SK-N-SH treated with all-trans-retinoic acid at 6 μM for 48 hours (cell line): ENCODE measurements around the gene LHX2.

Source experiments
- ATAC-seq: fragments of 200-7000 bp; cut with Tn5 transposase; 3 replicates; pipeline ENCODE4 v1.9.1; 2020; ENCODE audit warnings: mild to moderate bottlenecking, moderate library complexity
- ARNTL ChIP-seq: fragments of 450-650 bp; formaldehyde crosslinking; IDR thresholded peaks from 2 replicates; pipeline ENCODE4 v1.5.0; 2020; ENCODE audit warnings: low read depth, mild to moderate bottlenecking, moderate library complexity, borderline replicate concordance
- BACH2 ChIP-seq: fragments of 250-450 bp; sonication (Bioruptor Pico); IDR thresholded peaks from 2 replicates; pipeline ENCODE4 v1.9.0; 2021; ENCODE audit warnings: mild to moderate bottlenecking, borderline replicate concordance
- CREB5 ChIP-seq: fragments of 250-450 bp; sonication (Bioruptor Pico); IDR thresholded peaks from 2 replicates; pipeline ENCODE4 v1.5.1; 2020; ENCODE audit warnings: low read depth, mild to moderate bottlenecking, moderate library complexity
- CSDC2 ChIP-seq: fragments of 250-450 bp; sonication (Bioruptor Pico); IDR thresholded peaks from 2 replicates; pipeline ENCODE4 v1.5.0; 2020; ENCODE audit warnings: mild to moderate bottlenecking, moderate library complexity
- CSRNP3 ChIP-seq: fragments of 250-450 bp; sonication (Bioruptor Pico); IDR thresholded peaks from 2 replicates; pipeline ENCODE4 v1.5.1; 2021; ENCODE audit warnings: mild to moderate bottlenecking, moderate library complexity
- ESRRG ChIP-seq: fragments of 250-450 bp; sonication (Bioruptor Pico); IDR thresholded peaks from 2 replicates; pipeline ENCODE4 v1.6.1; 2021; ENCODE audit warnings: mild to moderate bottlenecking
- GLIS3 ChIP-seq: fragments of 250-450 bp; sonication (Bioruptor Pico); IDR thresholded peaks from 2 replicates; pipeline ENCODE4 v1.5.0; 2020; ENCODE audit warnings: mild to moderate bottlenecking, moderate library complexity
- ISL1 ChIP-seq: fragments of 250-450 bp; sonication (Bioruptor Pico); IDR thresholded peaks from 2 replicates; pipeline ENCODE4 v2.1.2; 2022; ENCODE audit warnings: mild to moderate bottlenecking, moderate library complexity
- OSR1 ChIP-seq: fragments of 250-450 bp; sonication (Bioruptor Pico); IDR thresholded peaks from 2 replicates; pipeline ENCODE4 v1.8.0; 2022; ENCODE audit warnings: moderate library complexity, mild to moderate bottlenecking, inconsistent platforms
- PATZ1 ChIP-seq: fragments of 250-450 bp; sonication (Bioruptor Pico); IDR thresholded peaks from 2 replicates; pipeline ENCODE4 v1.8.0; 2020; ENCODE audit warnings: mild to moderate bottlenecking, moderate library complexity, borderline replicate concordance
- PPARA ChIP-seq: fragments of 250-450 bp; sonication (Bioruptor Pico); IDR thresholded peaks from 2 replicates; pipeline ENCODE4 v1.5.0; 2020; ENCODE audit warnings: mild to moderate bottlenecking, borderline replicate concordance
- RARB ChIP-seq: fragments of 250-450 bp; sonication (Bioruptor Pico); IDR thresholded peaks from 2 replicates; pipeline ENCODE4 v1.8.0; 2021; ENCODE audit warnings: mild to moderate bottlenecking, moderate library complexity
- SNAI2 ChIP-seq: fragments of 250-450 bp; sonication (Bioruptor Pico); IDR thresholded peaks from 2 replicates; pipeline ENCODE4 v1.5.0; 2020; ENCODE audit warnings: mild to moderate bottlenecking, moderate library complexity
- TCF4 ChIP-seq: fragments of 250-450 bp; sonication (Bioruptor Pico); IDR thresholded peaks from 2 replicates; pipeline ENCODE4 v1.8.0; 2021; ENCODE audit warnings: mild to moderate bottlenecking, moderate library complexity, borderline replicate concordance
- TOX ChIP-seq: fragments of 250-450 bp; sonication (Bioruptor Pico); IDR thresholded peaks from 2 replicates; pipeline ENCODE4 v1.8.0; 2021; ENCODE audit warnings: mild to moderate bottlenecking, moderate library complexity, borderline replicate concordance
- TSHZ2 ChIP-seq: fragments of 250-450 bp; sonication (Bioruptor Pico); IDR thresholded peaks from 2 replicates; pipeline ENCODE4 v1.5.0; 2020; ENCODE audit warnings: mild to moderate bottlenecking, moderate library complexity
- ZC3H10 ChIP-seq: fragments of 250-450 bp; sonication (Bioruptor Pico); IDR thresholded peaks from 2 replicates; pipeline ENCODE4 v1.5.1; 2021; ENCODE audit warnings: mild to moderate bottlenecking, moderate library complexity
- ZFP3 ChIP-seq: fragments of 250-450 bp; sonication (Bioruptor Pico); IDR thresholded peaks from 2 replicates; pipeline ENCODE4 v1.5.0; 2020; ENCODE audit warnings: mild to moderate bottlenecking, moderate library complexity
- ZFP30 ChIP-seq: fragments of 450-650 bp; formaldehyde crosslinking; IDR thresholded peaks from 2 replicates; pipeline ENCODE4 v1.5.0; 2022; ENCODE audit warnings: mild to moderate bottlenecking, moderate library complexity
- ZNF565 ChIP-seq: fragments of 450-650 bp; formaldehyde crosslinking; conservative IDR thresholded peaks from 2 replicates; pipeline ENCODE4 v1.5.0; 2020; ENCODE audit warnings: low read depth, mild to moderate bottlenecking, moderate library complexity
- ZNF70 ChIP-seq: fragments of 450-650 bp; formaldehyde crosslinking; IDR thresholded peaks from 2 replicates; pipeline ENCODE4 v1.5.0; 2020; ENCODE audit warnings: mild to moderate bottlenecking, moderate library complexity
- ZNF8 ChIP-seq: fragments of 450-650 bp; formaldehyde crosslinking; IDR thresholded peaks from 2 replicates; pipeline ENCODE4 v1.5.0; 2020; ENCODE audit warnings: mild to moderate bottlenecking, moderate library complexity
- TF ChIP-seq, protein P1 (sequence below): fragments of 250-450 bp; sonication (Bioruptor Pico); IDR thresholded peaks from 2 replicates; pipeline ENCODE4 v1.8.0; 2021; ENCODE audit warnings: low read depth, mild to moderate bottlenecking, moderate library complexity, borderline replicate concordance

The LHX2 gene

GRCh38 chr9:124045830-124046177 is 34.2 kb downstream of the LHX2 start:
- ATAC-seq = peak; percentile 6; the same call in 2 of the 3 replicates
- TF ChIP-seq TCF4 (CRISPR knock-in tag) (no peak), PATZ1 (CRISPR knock-in tag) (no peak), ZNF565 (no peak), CREB5 (CRISPR knock-in tag) (no peak), RARB (no peak), TOX (CRISPR knock-in tag) (no peak), TSHZ2 (no peak), BACH2 (CRISPR knock-in tag) (no peak), ISL1 (CRISPR knock-in tag) (no peak), ESRRG (CRISPR knock-in tag) (no peak), OSR1 (no peak), ZFP30 (CRISPR knock-in tag) (no peak), ZNF8 (CRISPR knock-in tag) (no peak), ARNTL (CRISPR knock-in tag) (no peak), PPARA (CRISPR knock-in tag) (no peak), CSRNP3 (no peak), GLIS3 (no peak), ZNF70 (CRISPR knock-in tag) (no peak), SNAI2 (CRISPR knock-in tag) (no peak)
- TF ChIP-seq, protein P1, sequence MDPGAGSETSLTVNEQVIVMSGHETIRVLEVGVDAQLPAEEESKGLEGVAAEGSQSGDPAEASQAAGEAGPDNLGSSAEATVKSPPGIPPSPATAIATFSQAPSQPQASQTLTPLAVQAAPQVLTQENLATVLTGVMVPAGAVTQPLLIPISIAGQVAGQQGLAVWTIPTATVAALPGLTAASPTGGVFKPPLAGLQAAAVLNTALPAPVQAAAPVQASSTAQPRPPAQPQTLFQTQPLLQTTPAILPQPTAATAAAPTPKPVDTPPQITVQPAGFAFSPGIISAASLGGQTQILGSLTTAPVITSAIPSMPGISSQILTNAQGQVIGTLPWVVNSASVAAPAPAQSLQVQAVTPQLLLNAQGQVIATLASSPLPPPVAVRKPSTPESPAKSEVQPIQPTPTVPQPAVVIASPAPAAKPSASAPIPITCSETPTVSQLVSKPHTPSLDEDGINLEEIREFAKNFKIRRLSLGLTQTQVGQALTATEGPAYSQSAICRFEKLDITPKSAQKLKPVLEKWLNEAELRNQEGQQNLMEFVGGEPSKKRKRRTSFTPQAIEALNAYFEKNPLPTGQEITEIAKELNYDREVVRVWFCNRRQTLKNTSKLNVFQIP (CRISPR knock-in tag) = no peak

- no peak for ATAC-seq
- TF ChIP-seq TSHZ2 = no peak
- TF ChIP-seq BACH2 (CRISPR knock-in tag) = no peak
- TF ChIP-seq PPARA (CRISPR knock-in tag) = no peak
- no peak for TF ChIP-seq CSDC2
- no peak for TF ChIP-seq ZFP3 (CRISPR knock-in tag)
- TF ChIP-seq ISL1 (CRISPR knock-in tag) = no peak
- no peak for TF ChIP-seq ARNTL (CRISPR knock-in tag)
- no peak for TF ChIP-seq ZNF565
- no peak for TF ChIP-seq CREB5 (CRISPR knock-in tag)
- no peak for TF ChIP-seq SNAI2 (CRISPR knock-in tag)
- TF ChIP-seq CSRNP3 = no peak
- TF ChIP-seq ZC3H10 = no peak
- no peak for TF ChIP-seq ZNF8 (CRISPR knock-in tag)
These were observed 34.6 kb downstream of the LHX2 start for GRCh38 chr9:124046189-124046588.
